Dedifferentiated amniotic fluid mesenchymal stem cell (primary cell): ENCODE results near the gene ADRM1.

Experiments
- DNase-seq: peaks from one replicate; pipeline ENCODE4 v3.0.0-alpha.2; 2016; ENCODE audit errors: extremely low spot score

The ADRM1 gene

DNA sequence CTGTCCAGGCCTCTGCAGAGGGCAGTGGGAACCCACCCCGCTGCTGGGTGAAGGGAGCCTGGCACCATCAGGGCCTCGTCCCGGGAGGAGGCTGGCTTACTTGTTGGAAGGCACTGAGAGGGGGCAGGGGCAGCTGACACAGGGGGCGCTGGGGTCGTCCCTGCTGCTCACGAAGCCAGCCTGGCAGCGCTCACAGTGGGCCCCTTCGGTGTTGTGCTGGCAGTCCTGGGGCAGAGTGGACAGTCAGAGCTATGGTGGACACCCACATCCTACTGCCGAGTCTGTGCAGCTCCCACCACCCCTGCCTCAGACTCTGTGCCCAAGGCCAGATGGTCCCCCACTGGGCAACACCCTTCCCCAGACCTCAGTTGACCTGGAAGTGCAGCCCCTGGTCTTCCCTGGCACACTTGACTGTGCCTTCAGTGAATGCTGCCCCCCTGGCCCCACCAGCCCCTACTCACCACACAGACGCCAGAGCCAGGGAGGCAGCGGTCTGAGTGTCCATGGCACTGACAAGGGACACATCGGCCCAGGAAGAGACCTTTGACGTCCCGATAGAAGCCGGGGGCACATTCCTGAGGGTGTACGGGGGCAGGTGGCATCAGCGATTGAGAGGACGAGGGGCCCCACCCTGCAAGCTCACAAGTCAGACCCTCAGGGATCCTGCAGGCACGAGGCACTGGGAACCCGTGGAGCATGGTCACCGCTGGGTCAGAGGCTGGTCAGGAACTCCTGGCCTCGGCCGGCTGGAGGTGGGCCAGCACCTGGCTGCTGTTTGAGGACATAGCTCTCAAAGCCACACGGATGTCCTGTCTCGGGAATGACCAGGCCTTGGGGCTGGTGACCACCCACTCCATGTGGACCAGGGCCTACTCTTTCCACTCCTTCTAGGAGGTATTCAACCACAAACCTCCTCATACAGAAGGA is 21.4 kb downstream of the ADRM1 start:
- no peak for DNase-seq

DNA sequence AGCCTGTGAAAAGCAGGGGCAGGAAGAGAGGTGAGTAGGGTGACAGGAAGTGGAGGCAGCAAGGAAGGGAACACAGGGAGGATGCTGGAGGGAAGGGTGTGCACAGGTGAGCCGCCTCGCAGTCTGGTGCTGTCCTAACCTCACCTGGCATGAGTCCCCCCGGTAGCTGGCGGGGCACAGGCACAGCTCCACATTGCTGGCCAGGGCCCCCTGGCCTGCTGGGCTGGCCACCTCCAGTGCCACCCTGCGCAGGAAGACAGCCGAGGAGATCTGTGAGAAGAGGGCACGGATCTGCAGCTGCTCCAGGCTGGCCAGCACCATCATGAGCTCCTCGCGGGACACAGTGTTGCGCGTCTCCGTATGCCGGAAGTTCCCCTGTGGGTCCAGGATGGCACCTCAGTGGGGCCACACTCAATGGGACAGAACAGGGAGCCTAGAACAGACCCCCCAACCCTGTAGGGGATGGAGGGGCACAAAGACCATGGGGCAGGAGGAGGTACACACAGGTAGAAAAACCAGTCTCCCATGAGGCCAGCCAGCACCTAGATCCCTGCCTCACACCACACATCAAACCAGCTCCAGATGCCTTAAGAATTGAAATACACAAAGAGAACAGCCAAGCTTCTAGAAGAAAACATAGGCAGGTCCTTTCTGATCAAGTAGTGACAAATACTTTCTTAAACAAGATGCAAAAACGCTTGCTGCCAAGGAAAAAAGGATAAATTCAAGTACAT is 22.5 kb downstream of the ADRM1 start:
- DNase-seq = no peak

DNA sequence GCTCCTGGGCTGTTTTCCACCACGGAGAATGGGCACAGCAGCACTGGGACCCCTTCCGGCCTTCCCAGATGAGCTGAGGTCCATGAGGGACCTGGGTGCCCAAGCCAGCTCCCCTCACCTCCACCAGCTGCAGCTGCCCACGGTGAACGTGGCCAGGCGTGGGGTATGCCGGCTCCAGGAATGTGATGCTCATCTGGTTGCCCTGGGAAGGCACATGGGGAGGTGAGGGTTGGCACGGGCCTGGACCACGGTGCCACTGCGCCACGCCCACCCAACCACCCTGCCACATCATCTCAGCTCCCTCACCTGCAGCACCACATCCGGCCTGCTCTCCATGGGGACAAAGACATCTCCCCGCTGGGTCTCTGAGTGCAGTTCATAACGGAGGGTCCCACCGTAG is 23.8 kb downstream of the ADRM1 start:
- no peak for DNase-seq

DNA sequence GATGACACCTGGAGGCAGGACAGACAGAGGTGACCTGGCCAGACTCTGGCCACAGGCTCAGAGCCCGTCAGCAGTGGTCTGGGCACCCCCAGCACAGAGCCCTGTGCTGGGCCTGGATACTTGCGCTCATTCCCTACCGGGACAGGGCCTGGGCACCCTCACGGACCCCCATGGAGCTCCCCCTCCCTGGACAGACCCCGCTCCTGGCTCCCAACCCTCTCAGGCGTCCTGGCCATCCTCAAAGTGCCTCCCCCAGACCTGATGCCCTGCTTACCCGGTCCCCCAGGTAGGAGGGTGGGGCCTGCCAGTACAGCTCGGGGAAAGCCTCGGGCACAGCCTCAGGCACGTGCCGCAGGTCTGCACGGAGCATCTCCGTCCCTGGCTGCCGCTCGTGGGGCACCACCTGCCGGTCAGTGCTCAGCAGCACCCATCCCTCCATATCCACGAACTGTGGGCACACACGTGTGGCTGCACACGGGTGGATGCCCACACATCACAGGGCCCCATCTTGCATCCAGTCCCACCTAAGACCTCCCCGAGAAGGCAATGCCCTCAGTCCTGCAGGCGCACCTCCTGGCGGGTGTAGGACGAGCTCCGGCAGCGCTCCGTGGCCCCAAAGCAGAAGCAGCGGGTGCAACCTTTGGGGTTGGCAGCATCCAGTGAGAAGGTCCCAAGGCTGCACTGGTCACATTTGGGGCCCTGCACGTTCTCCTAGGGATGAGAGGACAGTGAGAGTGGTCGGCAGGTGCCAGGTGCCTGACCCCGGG is 24.3 kb downstream of the ADRM1 start:
- no peak for DNase-seq

DNA sequence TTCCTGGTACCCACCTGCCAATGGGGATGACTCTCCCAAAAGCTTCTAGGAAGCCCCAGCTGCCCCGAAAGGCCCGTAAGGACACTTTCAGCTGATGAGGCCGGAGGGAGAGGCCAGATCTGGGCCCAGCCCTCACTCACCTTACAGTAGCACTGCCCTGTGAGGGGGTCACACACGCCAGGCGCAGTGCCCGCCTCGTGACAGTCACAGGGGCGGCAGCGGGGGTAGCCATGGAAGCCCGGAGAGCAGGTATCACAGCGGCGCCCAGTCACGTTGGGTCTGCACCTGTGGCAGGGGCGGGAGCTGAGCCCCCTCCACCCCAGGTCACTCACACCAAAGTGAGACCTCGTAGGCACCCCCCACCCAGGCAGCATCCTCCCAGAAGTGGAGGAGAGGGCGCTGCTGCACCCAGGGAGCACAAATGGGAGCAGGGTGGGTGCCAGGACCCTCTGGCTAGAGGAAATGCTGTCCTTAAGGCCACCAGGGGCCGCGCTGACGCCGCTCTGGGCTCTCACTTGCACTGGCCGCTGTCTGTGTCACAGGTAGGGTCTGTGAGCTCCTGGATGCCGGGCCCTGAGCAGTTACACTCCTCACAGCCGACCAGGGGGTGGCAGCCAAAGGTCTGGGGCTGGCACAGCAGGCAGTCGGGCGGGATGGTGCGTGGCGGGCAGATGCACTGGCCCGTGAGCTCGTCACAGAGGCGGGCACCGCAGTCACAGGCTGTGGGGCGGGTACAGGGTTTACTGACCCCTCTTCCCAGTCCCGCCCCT is 25.1 kb downstream of the ADRM1 start:
- DNase-seq = no peak

DNA sequence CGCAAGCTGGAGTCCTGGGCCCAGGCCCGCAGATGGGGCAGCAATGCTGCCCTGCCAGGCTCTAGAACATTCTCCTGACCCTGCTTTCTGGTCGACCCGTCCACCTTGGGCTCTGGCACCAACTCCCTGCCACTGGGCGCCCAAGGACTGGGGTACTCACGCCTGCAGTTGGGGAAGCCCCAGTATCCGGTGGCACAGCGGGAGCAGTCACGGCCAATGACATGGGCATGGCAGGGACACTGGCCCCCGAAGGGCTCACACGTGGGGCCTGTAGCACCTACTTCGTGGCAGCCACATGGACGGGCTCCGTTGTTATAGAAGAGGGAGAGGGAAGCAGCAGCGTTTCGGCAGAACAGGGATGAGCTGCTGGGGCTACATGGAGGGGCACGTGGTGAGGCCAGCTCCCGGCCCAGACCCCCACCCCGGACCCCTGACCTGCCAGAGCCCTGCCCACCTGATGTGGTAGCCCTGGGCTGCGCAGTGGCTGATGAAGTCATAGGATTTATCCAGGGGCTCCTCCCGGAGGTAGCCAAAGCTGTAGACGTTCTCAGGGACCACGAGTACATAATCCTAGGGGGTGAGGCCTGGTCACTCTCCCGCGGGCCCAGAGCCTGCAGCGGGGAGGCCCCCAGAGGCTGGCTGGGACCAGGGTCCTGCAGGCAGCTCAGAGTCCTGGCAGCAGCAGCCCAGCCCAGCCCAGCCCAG is 26.0 kb downstream of the ADRM1 start:
- DNase-seq = no peak

DNA sequence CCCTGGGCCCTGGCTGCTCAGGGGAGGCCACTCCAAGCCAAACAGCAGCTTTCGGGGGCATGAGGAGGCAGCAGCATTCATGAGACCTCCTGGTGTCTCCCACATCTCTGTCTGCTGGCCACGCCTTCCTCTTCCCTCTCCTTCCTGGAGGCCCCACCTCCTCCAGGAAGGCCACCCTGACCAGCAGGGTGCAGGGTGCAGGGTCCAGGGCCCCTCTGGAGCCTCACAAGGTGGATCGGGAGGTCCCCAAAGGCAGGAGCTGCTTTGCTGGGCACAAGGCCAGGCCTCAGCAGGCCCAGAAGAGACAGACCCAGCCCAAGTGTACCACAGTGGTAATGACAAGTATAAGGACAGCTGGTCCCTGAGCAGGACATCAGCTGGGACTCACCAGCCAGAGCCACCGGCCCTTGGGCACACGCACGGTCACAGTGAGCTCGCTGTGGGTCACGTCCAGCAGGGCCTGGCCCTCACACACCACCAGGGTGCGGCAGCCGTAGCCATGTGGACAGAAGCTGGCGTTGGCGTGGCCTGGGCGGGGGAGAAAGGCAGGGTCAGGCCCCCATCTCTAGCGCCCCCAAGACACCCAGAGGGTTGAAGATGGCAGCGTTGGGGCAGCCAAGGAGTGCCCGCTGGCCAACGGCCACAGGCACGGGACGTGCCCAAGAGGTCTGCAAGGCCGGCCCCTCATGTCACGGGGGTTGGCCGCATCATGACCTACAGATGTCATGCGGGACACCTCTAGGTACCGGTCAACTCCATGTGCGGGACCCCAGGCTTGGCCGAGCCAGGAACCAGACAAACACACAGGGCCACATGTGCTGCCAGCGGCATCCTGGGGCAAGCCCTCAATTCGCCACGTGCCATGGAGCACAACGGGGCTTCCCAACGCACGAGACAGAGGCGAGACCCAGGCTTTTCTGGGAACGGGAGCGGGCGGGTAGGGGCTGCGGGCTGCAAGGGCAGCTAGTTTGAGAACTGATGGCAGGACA is 26.9 kb downstream of the ADRM1 start:
- DNase-seq = no peak

DNA sequence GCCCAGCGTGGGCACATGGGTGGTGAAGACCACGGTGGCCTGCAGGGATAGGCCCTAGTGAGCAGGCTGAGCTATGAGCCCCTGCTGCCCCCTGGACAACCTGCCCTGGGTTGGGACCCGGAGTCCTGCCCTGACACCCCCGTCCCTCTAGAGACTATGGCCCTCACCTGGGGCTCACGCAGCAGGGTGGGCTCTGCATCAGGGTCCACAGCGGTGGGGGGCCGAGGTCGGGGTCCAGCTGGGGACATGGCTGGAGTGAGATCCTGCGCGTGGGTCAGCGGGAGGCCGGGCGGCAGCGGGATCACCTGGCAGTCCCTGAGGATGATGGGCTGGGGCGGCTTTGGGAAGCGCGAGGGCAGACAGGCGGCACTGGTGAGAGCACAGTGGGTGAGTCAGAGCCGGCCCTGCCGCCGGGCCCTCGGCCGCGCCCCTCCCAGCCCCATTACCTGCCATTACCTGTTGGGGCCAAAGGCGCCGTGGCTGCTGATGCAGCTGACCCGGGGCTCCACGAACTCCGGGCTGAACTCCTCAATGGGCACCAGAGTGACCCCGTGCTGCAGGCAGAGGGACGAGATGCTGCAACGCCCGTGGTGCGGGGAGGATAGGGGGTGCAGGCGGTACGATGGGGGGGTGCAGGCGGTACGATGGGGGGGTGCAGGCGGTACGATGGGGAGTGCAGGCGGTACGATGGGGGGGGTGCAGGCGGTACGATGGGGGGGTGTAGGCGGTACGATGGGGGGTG is 27.9 kb downstream of the ADRM1 start:
- DNase-seq = no peak

DNA sequence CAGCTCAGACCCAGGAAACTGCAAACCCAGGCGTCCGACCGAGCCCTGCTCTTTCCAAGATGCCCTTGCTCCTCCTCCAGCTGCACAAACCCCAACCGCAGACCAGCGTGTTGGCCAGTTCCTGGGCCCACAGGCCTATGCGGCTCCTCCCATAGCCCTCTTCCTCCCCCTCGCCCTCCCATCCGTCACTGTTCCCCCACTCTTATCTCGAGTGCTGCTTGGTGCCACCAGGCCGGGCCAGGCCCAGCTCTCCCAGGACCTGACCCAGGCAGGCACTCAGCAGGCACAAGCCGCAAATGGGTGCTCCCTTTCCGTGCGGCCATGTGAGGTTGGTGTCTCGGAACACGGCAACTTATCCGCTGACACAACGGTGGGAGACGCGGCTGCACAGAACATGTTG is 28.6 kb downstream of the ADRM1 start:
- DNase-seq = no peak

DNA sequence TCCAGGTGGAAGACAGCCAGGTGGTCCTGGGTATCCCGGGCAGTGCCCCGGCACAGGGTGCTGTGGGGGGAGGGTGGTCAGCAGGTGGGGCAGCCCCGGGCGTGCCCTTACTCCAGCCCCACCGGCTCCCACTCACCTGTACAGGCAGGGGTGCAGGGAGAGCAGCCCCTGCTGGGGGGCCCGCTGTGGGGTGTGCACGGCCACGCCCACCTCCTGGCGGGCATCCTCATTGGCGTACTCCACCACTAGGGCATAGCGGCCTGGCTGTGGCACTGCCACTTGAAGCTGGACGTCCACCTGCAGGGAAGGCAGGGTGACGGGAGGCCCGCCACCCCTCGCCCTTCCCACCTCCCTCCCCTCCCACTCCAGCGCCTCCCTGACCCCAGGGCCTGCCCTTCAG is 29.6 kb downstream of the ADRM1 start:
- no peak for DNase-seq

DNA sequence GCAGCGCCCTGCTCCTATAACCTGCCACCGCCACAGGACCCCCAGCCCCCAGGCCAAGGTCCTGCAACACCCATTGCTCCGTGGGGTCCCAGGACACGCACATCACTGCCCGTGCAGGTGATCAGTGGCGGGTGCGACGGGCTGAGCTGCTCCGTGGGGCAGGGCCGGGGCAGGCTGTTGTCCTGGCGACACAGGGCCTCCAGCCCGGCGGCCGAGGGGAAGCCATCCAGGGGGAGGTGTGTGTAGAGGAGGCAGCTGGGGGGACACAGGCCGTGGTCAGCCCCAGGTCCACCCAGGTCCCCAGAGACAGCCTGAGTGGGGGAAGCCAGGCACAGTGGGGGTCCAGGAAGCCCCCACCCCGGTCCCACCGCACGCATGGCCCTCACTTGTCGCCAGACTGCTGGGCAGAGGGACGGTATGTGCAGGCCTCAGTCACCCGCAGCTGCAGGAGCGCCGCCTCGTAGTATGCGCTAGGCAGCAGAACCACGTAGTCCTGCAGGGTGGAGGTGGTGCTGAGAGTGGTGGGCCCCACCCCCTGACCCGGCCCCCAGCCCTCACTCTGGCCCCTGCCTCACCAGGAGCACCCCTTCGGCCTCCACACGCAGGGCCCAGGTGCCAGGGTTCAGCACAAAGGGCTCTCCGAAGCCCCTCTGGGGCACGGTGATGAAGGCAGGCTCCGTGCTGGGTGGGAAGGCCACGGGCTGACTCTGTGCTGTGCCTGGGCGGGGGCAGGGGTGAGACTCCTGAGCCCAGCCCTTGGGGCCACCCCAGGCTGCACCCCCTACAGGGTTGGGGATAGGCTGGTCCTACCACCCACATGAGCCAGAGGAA is 30.4 kb downstream of the ADRM1 start:
- no peak for DNase-seq

DNA sequence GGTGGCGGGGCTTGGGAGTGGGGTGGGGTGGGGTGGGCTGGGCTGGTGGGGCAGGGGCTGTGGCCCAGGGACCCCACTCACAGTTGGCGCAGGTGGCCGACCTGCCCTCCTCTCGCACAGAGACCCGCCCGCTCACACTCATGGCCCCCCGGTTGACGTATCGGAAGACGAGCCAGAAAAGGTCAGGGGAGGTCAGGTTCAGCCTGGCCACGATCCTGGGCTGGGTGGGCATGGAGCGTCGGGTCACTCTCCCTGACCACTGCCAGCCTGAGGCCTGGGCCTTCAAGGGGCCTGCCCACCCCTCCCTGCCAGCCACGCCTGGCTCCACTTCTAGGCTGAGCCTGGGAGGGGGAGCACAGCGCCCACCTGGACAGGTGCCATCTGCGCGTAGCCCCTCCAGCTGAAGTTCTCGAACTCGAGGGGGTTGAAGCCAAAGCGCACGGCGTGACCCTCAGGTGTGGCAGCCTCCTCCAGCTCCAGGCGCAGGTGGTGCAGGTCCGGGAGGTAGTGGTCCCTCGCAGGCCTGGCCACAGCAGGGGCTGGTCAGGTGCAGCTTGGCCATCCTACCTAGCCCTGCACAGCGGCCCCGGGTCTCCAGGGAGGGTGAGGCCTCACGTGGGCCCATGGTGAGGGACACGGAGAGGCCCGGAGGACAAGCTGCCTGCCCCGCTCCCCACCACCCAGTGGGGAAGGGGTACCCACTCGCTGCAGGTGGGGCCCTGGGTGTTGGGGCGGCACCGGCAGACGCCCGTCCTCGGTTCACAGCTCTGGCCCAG is 31.2 kb downstream of the ADRM1 start:
- no peak for DNase-seq

DNA sequence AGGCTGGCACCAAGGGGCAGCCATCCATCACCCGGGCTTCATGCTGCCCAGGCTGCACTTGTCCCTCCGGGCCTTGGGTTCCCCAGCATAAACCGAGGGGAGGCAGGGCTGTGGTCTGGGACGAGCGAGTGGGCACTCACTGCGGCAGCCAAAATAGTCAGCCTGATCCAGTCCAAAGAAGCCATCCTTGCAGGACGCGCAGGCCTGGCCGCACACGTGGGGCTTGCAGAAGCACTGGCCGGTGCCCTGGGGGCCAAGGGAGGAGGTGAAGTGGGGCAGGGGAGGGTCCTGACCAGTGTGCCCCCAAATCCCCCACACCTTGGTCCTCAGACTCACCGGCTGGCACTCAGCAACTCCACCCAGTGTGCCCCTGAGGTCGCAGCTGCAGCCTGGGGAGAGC is 32.1 kb downstream of the ADRM1 start:
- DNase-seq = no peak

DNA sequence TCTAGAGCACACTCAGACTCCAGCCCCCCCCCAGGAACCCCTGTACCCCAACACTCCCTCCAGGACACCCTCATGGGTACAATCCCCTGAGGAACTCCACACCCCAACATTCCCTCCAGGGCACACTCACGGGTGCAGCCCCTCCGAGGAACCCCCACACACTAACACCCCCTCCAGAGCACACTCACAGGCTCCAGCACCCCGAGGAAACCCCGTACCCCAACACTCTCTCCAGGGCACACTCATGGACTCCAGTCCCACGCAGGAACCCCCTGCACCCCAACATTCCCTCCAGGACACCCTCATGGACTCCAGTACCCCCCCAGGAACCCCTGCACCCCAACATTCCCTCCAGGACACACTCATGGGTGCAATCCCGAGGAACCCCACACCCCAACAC is 32.7 kb downstream of the ADRM1 start:
- no peak for DNase-seq

DNA sequence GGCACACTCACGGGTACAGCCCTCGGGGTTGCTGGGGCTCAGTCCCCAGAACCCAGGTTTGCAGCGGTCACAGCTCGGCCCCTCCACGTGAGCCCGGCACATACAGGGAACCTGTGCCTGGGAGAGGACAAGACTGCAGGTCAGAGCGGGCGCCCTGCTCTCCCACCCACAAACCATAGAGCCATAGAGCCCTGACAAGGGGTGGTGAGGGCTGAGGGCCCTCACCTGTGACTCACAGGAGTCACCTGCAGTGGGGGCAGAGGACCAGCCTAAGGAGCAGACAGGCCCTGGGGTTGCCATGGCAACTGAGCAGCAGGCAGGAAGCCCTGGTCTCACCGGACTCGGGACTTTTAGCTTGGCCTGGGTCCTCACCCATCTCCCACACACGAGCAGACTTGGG is 33.5 kb downstream of the ADRM1 start:
- no peak for DNase-seq

DNA sequence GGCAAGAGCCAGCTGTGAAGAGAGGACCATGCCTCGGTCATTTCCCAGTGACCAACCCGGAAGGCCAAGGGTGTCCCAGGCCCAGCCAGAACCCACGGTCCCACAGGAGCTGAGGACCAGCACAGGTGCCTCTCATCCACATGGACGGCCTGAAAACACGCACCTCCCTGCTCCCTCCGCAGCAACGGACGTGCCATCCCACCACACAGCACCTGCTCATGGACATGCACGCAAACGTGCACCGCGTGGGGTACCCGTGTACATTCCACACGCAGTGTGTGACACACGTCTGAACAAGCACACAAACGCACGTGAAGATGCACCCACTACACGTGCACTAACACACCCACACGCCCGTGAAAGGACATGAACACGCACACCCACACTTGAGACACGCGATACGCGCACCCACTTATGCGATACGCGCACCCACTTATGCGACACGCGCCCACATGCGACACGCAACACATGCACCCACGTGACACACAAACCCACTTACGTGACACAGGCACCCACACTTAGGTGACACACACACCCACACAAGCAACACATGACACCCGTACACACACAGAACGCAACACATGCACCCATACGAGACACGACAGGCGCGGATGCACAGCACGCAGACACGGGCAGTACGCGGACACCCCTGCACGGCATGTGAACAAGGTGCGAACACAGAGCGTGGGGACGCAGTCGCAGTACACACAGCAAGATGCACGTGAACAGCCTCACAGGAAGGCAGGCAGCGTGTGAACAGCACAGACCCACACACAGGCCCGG is 34.2 kb downstream of the ADRM1 start:
- no peak for DNase-seq
